GM12878 (cell line): Measurements from ENCODE around the gene DDX19B. TPM values are rescaled to one million over a fixed set of nuclear protein-coding genes. Genes with fewer than 3 reads are reported as not detected.

Source experiments
- ATAC-seq: fragments of 200-7000 bp; cut with Tn5 transposase; 3 replicates; pipeline ENCODE4 v1.9.1; 2020; ENCODE audit warnings: mild to moderate bottlenecking, moderate library complexity
- BruUV-seq: library from RNA; stranded (reverse); fragments of 400-500 nt; replicated peaks from 2 replicates; lab custom pipeline; 2021; lab: Mats Ljungman, UMichigan
- CTCF ChIA-PET: fragments of 300-600 bp; sonication (Branson Sonifier 250); formaldehyde crosslinking; extraction: SDS; loops from one replicate; lab custom pipeline; 2021; ENCODE audit warnings: inconsistent platforms; lab: Yijun Ruan, JAX
- POLR2A ChIA-PET: fragments of 350-600 bp; formaldehyde crosslinking; extraction: SDS; loops from one replicate; lab custom pipeline; 2021; ENCODE audit warnings: inconsistent platforms; lab: Charles Lee
- RAD21 ChIA-PET: fragments of 300-600 bp; sonication (Branson Sonifier 250); formaldehyde crosslinking; loops from one replicate; lab custom pipeline; 2023; ENCODE audit warnings: antibody characterized with exemption; ENCODE audit not compliant: unreplicated experiment; lab: Charles Lee
- SMC1A ChIA-PET: fragments of 300-600 bp; sonication (Branson Sonifier 250); formaldehyde crosslinking; loops from one replicate; lab custom pipeline; 2023; ENCODE audit not compliant: unreplicated experiment, uncharacterized antibody; lab: Charles Lee
- DNase-seq: peaks from one replicate; pipeline ENCODE4 v3.0.0-alpha.2; 2011; ENCODE audit warnings: low read depth, low spot score
- FAIRE-seq: peaks from 3 replicates; lab custom pipeline; 2011; peaks lifted over from hg19 to GRCh38; lab: Jason Lieb, UNC
- H2AFZ ChIP-seq: 2 replicates; pipeline ENCODE4 v1.6.0; 2011; ENCODE audit warnings: low read depth, low read length, control low read depth; ENCODE audit not compliant: control insufficient read depth
- H3K27ac ChIP-seq: 2 replicates; pipeline ENCODE4 v1.5.1; 2011; ENCODE audit warnings: control low read depth; ENCODE audit not compliant: control insufficient read depth, insufficient read depth
- H3K27me3 ChIP-seq, 2 experiments: replicated peaks in 1 of 2; 2 replicates each; pipeline versions ENCODE4 v1.6.0 to v1.6.1; 2011; ENCODE audit warnings: low read length in 1 of 2; ENCODE audit not compliant: control insufficient read depth in 2 of 2, insufficient read depth in 2 of 2
- H3K36me3 ChIP-seq, 2 experiments: 2 replicates each; pipeline ENCODE4 v1.5.1; 2011; ENCODE audit warnings: low read length in 1 of 2; ENCODE audit not compliant: control insufficient read depth in 2 of 2, insufficient read depth in 2 of 2
- H3K4me1 ChIP-seq: 2 replicates; pipeline ENCODE4 v1.6.1; 2011; ENCODE audit warnings: mild to moderate bottlenecking, low read length, moderate library complexity, mixed read lengths; ENCODE audit not compliant: control insufficient read depth, insufficient read depth
- H3K4me2 ChIP-seq: 2 replicates; pipeline ENCODE4 v1.6.0; 2011; ENCODE audit warnings: control low read depth; ENCODE audit not compliant: control insufficient read depth, insufficient read depth
- H3K4me3 ChIP-seq: fragments of 200-600 bp; sonication (generic); 2 replicates; pipeline ENCODE4 v1.5.1; 2016
- H3K79me2 ChIP-seq: 2 replicates; pipeline ENCODE4 v1.6.0; 2011; ENCODE audit warnings: low read length; ENCODE audit not compliant: control insufficient read depth, insufficient read depth
- H3K9ac ChIP-seq: 2 replicates; pipeline ENCODE4 v1.8.0; 2011; ENCODE audit warnings: low read length, control low read depth, mixed read lengths; ENCODE audit not compliant: control insufficient read depth, insufficient read depth
- H3K9me3 ChIP-seq: replicated peaks from 3 replicates; pipeline ENCODE4 v1.5.1; 2011; ENCODE audit warnings: mild to moderate bottlenecking, low read length; ENCODE audit not compliant: control insufficient read depth, insufficient read depth
- H4K20me1 ChIP-seq: 2 replicates; pipeline ENCODE4 v1.6.0; 2011; ENCODE audit not compliant: control insufficient read depth, insufficient read depth
- CEBPZ ChIP-seq: fragments of 150-350 bp; IDR thresholded peaks from 2 replicates; pipeline ENCODE4 v1.6.1; 2016; ENCODE audit warnings: low read depth, low read length
- IRF5 ChIP-seq: fragments of 450-650 bp; IDR thresholded peaks from 2 replicates; pipeline ENCODE4 v1.6.1; 2017; ENCODE audit warnings: borderline replicate concordance
- KLF5 ChIP-seq: fragments of 450-650 bp; IDR thresholded peaks from 2 replicates; pipeline ENCODE4 v1.6.1; 2014; ENCODE audit warnings: mild to moderate bottlenecking; ENCODE audit not compliant: partially characterized antibody
- SP1 ChIP-seq: IDR thresholded peaks from one replicate; pipeline ENCODE4 v1.6.1; 2011; ENCODE audit warnings: low read depth, low read length
- ZBTB11 ChIP-seq: fragments of 450-650 bp; formaldehyde crosslinking; IDR thresholded peaks from 2 replicates; pipeline ENCODE4 v1.5.0; 2022; ENCODE audit warnings: mild to moderate bottlenecking, missing genetic modification characterization
- in situ Hi-C: fragments of 300-500 bp; cut with MboI; formaldehyde crosslinking; loops from 9 replicates; pipeline ENCODE4 v1.14.3; 2018; ENCODE audit warnings: mixed read lengths
- intact Hi-C: fragments of 100-400 bp; cut with micrococcal nuclease; formaldehyde crosslinking; loops from one replicate; pipeline ENCODE4 v1.14.2; 2022; ENCODE audit not compliant: unreplicated experiment
- polyA plus RNA-seq, 11 experiments: library from polyadenylated mRNA; depleted of rRNA in 4 of 11; unstranded in 6 of 11; stranded (reverse) in 5 of 11; fragments of >200 nt; fragmentation: Nextera tagmentation in 4 of 11; fragmentation: Illumina TruSeq in 1 of 11; extraction: Ambion mirVana in 4 of 11; extraction: Trizol in 1 of 11; gene quantifications; 1 replicate in 1 of 11; 2 replicates in 10 of 11; pipeline versions ENCODE4 v1.2.1 to v1.2.3, GENCODE V29; 2011 to 2016; ENCODE audit warnings: inconsistent platforms in 2 of 11, missing spikeins in 2 of 11, low read depth in 1 of 11
- total RNA-seq, 4 experiments: library from RNA; depleted of rRNA in 3 of 4; stranded (reverse); fragments of >200 nt in 3 of 4; fragmentation: Illumina TruSeq in 1 of 4; extraction: Trizol in 1 of 4; gene quantifications; 2 replicates each; pipeline versions ENCODE4 v1.2.1 to v1.2.3, GENCODE V29; 2013 to 2021

The DDX19B gene
- total and polyA plus RNA-seq, 10 of the 15 experiments (the other 5 are each of a cell fraction or from before 2014, with no cell fraction given) = 14.1 to 69.1 (median 42.5) TPM

GRCh38 chr16:70295634-70296033 is 3.4 kb upstream of the DDX19B start:
- no TSS peak for BruUV-seq
- ChIA-PET SMC1A (no interaction called here), CTCF (no interaction called here), POLR2A (interaction anchor here (0.5 to 0.7 kb wide), 3 partner anchors 20 to 529 kb away, joined by 3 to 4 read pairs (median 3); no protein-coding TSS in a partner anchor), RAD21 (no interaction called here)
- DNase-seq (no peak), ATAC-seq (no peak), FAIRE-seq (no peak)
- Histone ChIP-seq H3K79me2 (peaks cover 20% of the 10 kb centered on the region), H3K9me3 (peaks cover 3% of the 10 kb centered on the region; the same call in 1 of the 3 replicates), H4K20me1 (no peaks in the 10 kb centered on the region), H3K4me1 (peaks cover 10% of the 10 kb centered on the region), H3K9ac (no peak overlapping the region), H3K27ac (no peak overlapping the region), H2AFZ (no peak overlapping the region), H3K27me3 (no peaks in the 10 kb centered on the region), H3K36me3 (no peaks in the 10 kb centered on the region), H3K4me2 (no peak overlapping the region), H3K4me3 (no peak overlapping the region)
- in situ Hi-C loops = no loop called here
- intact Hi-C loops = no loop called here
- no peak for TF ChIP-seq ZBTB11 (CRISPR knock-in tag)
- no peak for TF ChIP-seq KLF5
- no peak for TF ChIP-seq SP1
- TF ChIP-seq CEBPZ = no peak
- no peak for TF ChIP-seq IRF5
